ENCODE measurements around the gene TOE1. TPM values are rescaled to one million over a fixed set of nuclear protein-coding genes. Genes with fewer than 3 reads are reported as not detected.

TOE1 gene
- total RNA-seq, 1 experiment from 2014 or later = 31.2 TPM

GRCh38 chr1:45386219-45386618 is 46.2 kb downstream of the TOE1 start:
- Histone ChIP-seq H2BK5ac (ENCODE audit: insufficient read length, low read length) (no peak overlapping the region), H3K4me1 (ENCODE audit: insufficient read depth, low read length) (no peaks in the 10 kb centered on the region), H3K23me2 (ENCODE audit: insufficient read length, low read depth, low read length, poor library complexity, severe bottlenecking) (no peaks in the 10 kb centered on the region), H3K79me1 (ENCODE audit: insufficient read depth, low read depth, low read length, poor library complexity, severe bottlenecking) (no peaks in the 10 kb centered on the region), H4K8ac (replicated peaks; ENCODE audit: insufficient read length, low read depth, low read length) (no peak overlapping the region), H2BK15ac (ENCODE audit: low read depth, low read length) (no peak overlapping the region), H3K9me3 (ENCODE audit: control insufficient read depth, low read depth, low read length) (no peaks in the 10 kb centered on the region), H3K18ac (ENCODE audit: insufficient read length, low read depth, low read length) (no peak overlapping the region), H3K23ac (ENCODE audit: insufficient read length, low read depth, low read length) (no peak overlapping the region), H3K79me2 (ENCODE audit: insufficient read depth, low read length) (no peaks in the 10 kb centered on the region), H4K91ac (ENCODE audit: insufficient read length, low read depth, low read length) (no peak overlapping the region), H3K4ac (ENCODE audit: low read depth, low read length) (no peak overlapping the region), H4K5ac (ENCODE audit: insufficient read length, low read depth, low read length) (no peak overlapping the region), H4K20me1 (ENCODE audit: control insufficient read depth, insufficient read depth, insufficient read length) (no peaks in the 10 kb centered on the region), H2AFZ (ENCODE audit: low read length) (no peak overlapping the region), H3K56ac (ENCODE audit: insufficient read length, low read depth, low read length) (no peak overlapping the region), H2BK20ac (ENCODE audit: low read depth, low read length, poor library complexity, severe bottlenecking) (no peak overlapping the region), H2BK12ac (ENCODE audit: insufficient read length, low read depth, low read length) (no peak overlapping the region), H3K27ac (ENCODE audit: insufficient read length, low read depth, low read length) (no peak overlapping the region), H3K4me2 (ENCODE audit: insufficient read depth, insufficient read length, low read length) (no peak overlapping the region), H3T11ph (ENCODE audit: low read length) (no peak overlapping the region), H2BK120ac (ENCODE audit: low read depth, low read length, poor library complexity, severe bottlenecking) (no peak overlapping the region), H3K9ac (ENCODE audit: extremely low read depth, insufficient read length, low read length) (no peak overlapping the region), H3K14ac (ENCODE audit: insufficient read depth, low read length) (no peak overlapping the region), H2AK5ac (ENCODE audit: insufficient read length, low read length) (no peak overlapping the region), H3K27me3 (ENCODE audit: insufficient read depth, low read length) (no peaks in the 10 kb centered on the region)
- DNase-seq = no peak
- Mint-ChIP-seq H3K9me3 (no peaks in the 10 kb centered on the region), H3K4me3 (no peak overlapping the region), H3K36me3 (ENCODE audit: insufficient read depth in 1 of 3, low read depth in 3 of 3) (no peaks in the 10 kb centered on the region), H3K27me3 (ENCODE audit: low read depth) (no peaks in the 10 kb centered on the region), H3K4me1 (no peaks in the 10 kb centered on the region), H3K27ac (no peak overlapping the region)
- TF ChIP-seq CTCF (conservative IDR thresholded peaks at IDR 0.05) = no peak
- no CpG with 5 or more reads among the region's 3 CpGs for WGBS (ENCODE audit: extremely low coverage, insufficient read length, low lambda C conversion rate)

Other genes with a start within 250 kb of the TOE1 start
- gene ZSWIM5, start 133.6 kb upstream of the TOE1 start, total RNA-seq (2021) = 3.4 and 3.5 TPM in 2 replicates
- gene HPDL, start 13.3 kb upstream of the TOE1 start, total RNA-seq (2021) = 10.1 and 10.6 TPM in 2 replicates
- gene MUTYH, start 270 bp downstream of the TOE1 start, total RNA-seq (2021) = 52.6 and 61.1 TPM in 2 replicates
- gene TESK2, start 151.0 kb downstream of the TOE1 start, total RNA-seq (2021) = 6.2 and 7.2 TPM in 2 replicates
- gene CCDC163, start 159.9 kb downstream of the TOE1 start, total RNA-seq (2021) = 1.4 and 2.4 TPM in 2 replicates
- 11.9 and 12.8 TPM in 2 replicates for gene MMACHC, start 160.1 kb downstream of the TOE1 start, total RNA-seq (2021)
- 1,003 and 1,011 TPM in 2 replicates for gene PRDX1, start 181.7 kb downstream of the TOE1 start, total RNA-seq (2021)
- gene AKR1A1, start 210.7 kb downstream of the TOE1 start, total RNA-seq (2021) = 286 and 311 TPM in 2 replicates
- 484 and 514 TPM in 2 replicates for gene NASP, start 243.9 kb downstream of the TOE1 start, total RNA-seq (2021)